Fibroblast of villous mesenchyme (primary cell): ENCODE measurements around the gene GGT7. TPM values are rescaled to one million over a fixed set of nuclear protein-coding genes. Genes with fewer than 3 reads are reported as not detected.
"Not testable (repeated sequence)": the region's sequence is repeated elsewhere in the genome, so short reads cannot be mapped to it uniquely, and the experiment has no call there.

ENCODE experiments used
- DNase-seq: peaks from one replicate; pipeline ENCODE4 v3.0.0-alpha.2; 2010; ENCODE audit warnings: low read depth
- H3K4me3 ChIP-seq: 2 replicates; pipeline ENCODE4 v1.5.1; 2011; ENCODE audit warnings: low read depth, mild to moderate bottlenecking, low read length
- total RNA-seq: library from RNA; depleted of rRNA; stranded (reverse); fragments of >200 nt; gene quantifications from 2 replicates; pipeline ENCODE4 v1.2.3, GENCODE V29; 2012
- TF ChIP-seq, protein P1 (sequence below): IDR thresholded peaks from 2 replicates; pipeline ENCODE4 v1.5.1; 2012; ENCODE audit warnings: low read depth, mild to moderate bottlenecking, low read length; ENCODE audit not compliant: insufficient read depth

GGT7 gene
- total RNA-seq, 1 donor = 9.5 TPM

DNA sequence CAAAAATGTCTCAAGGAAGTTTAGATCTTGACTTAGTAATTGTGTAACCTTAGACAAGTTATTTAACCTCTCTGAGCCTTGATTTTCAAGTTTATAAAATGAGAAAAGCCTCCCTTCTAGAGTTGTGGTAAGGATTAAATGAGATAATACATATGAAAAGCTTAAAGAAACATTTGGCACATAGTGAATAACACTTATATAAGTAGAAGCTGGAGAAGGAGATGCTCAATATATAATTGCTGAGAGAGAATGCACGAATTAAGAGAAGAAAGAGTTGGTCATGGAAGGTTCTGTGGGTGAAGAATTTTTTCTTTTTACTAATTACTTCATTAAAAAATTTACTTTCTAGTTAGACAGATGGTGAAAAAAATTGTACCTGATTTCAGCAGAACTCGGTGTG is 9.0 kb upstream of the GGT7 start:
- no peak for DNase-seq
- no peak overlapping the region for H3K4me3 ChIP-seq
- TF ChIP-seq, protein P1, sequence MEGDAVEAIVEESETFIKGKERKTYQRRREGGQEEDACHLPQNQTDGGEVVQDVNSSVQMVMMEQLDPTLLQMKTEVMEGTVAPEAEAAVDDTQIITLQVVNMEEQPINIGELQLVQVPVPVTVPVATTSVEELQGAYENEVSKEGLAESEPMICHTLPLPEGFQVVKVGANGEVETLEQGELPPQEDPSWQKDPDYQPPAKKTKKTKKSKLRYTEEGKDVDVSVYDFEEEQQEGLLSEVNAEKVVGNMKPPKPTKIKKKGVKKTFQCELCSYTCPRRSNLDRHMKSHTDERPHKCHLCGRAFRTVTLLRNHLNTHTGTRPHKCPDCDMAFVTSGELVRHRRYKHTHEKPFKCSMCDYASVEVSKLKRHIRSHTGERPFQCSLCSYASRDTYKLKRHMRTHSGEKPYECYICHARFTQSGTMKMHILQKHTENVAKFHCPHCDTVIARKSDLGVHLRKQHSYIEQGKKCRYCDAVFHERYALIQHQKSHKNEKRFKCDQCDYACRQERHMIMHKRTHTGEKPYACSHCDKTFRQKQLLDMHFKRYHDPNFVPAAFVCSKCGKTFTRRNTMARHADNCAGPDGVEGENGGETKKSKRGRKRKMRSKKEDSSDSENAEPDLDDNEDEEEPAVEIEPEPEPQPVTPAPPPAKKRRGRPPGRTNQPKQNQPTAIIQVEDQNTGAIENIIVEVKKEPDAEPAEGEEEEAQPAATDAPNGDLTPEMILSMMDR = no peak

DNA sequence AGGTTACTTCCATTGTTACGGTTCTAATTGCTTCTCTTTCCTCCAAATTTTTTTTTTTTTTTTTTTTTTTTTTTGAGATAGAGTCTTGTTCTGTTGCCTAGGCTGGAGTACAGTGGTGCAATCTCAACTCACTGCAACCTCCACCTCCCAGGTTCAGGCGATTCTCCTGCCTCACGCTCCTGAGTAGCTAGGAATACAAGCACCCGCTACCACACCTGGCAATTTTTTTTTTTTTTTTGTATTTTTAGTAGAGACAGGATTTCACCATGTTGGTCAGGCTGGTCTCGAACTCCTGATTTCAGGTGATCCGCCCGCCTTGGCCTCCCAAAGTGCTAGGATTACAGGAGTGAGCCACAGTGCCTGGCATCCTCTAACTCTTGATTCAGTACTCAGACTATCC is 8.3 kb upstream of the GGT7 start:
- not testable (repeated sequence) for DNase-seq, H3K4me3 ChIP-seq

DNA sequence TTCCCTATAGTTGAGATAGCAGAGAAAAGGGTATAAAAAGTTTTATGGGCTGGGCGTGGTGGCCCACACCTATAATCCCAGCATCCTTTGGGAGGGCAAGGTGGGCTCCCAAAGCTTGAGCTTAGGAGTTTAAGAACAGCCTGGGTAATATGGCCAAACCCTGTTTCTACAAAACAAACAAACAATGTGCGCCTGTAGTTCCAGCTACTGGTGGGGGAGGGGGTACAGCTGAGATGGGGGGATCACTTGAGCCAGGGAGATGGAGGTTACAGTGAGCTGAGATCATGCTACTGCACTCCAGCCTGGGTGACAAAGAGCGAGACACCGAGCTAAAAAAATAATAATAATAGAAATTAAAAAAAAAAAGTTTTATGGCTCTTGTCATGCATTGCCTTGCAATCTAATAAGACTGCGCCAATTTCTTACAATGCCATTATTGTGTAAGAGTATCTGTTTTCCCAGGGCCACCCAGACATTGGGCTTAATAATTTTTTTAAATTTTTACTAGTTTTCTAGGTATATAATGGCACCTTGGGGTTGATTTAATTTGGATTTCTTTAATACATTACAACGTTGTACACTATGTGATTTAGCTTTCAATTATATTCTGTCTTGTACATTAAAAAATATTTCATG is 7.7 kb upstream of the GGT7 start:
- no peak overlapping the region for H3K4me3 ChIP-seq
- TF ChIP-seq, protein P1 = no peak
- DNase-seq = no peak

DNA sequence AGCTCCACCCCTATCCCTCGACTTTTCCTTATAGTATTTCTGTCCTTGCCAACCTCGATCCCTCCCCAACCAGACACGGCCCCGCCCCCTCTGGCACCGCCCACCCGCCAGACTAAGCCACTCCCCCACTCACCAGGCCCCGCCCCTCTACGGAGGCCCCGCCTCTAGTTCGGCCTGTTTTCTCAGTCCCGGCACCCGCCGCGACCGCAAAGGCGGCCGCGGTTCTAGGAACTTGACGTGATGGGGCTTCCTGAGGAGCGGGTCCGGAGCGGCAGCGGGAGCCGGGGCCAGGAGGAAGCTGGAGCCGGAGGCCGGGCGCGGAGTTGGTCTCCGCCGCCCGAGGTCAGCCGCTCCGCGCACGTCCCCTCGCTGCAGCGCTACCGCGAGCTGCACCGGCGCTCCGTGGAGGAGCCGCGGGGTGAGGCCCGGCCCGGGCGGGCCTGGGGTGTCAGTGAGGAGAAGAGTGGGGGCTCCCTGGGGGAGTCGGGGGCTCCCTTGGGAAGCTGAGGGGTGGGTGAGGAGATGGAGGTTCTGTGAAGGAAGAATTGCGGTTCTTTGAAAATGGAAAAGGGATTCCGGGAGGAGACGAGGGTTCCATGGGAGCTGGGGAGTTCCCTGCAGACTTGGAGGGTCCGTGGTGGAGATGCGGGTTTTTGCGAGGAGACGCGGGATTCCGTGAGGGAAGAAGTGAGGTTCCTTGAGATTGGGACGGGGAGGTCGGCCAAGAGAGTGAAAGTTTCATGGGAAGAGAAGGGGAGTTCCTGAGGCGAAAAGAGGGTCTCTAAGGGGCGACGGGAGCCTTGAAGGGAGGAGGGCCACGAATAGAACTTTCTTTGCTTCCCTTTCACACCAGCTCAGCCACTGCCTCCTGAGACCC is 4.0 kb upstream of the GGT7 start, which contains the start of gene ACSS2:
Gene ACSS2, plus strand, starts transcription at position 207 of the 877 bp plus-strand sequence. Its CDS starts 34 bp downstream, at position 241.
- peak within 1 kb of the TSS; percentile 88 for H3K4me3 ChIP-seq
- DNase-seq = peak; percentile 27
- TF ChIP-seq, protein P1 = no peak

DNA sequence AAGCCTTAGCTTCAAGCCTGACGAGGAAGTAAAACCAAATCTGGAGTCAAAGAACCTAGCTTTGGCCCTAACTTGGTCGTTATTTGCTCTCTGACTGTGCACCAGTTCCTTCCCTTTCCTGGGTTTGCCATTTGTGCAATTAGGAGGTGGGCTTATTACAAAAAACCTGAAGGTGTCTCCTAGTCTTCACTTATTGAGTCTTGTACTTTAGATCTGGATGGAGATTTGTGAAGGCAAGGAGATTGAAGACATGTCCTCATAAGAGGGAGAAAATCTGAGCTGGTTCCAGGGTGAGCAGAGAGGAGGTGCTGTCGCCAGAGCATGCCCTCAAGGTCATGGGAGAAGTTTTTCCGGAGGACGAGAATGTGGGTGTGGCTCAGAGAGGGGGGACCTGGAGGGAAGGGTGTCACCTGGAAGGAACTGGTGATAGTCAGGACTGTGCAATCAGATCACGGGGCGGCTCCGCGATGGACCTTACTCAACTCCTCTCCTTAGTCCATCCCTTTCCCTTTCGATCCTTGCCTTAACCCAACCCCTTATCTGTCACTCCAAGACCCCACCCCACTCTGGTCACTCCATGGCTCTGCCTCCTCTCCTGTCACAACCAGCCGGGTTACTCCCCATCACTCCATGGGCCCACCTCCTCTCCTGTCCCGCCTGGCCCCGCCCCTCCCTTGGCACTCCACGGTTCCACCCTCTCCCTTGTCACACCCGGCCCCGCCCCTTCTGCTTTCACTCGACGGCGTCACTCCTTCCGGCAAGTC is 3.2 kb upstream of the GGT7 start:
- DNase-seq = peak; percentile 99
- peak overlapping the region; percentile 51 for H3K4me3 ChIP-seq
- TF ChIP-seq, protein P1 = peak; percentile 6

DNA sequence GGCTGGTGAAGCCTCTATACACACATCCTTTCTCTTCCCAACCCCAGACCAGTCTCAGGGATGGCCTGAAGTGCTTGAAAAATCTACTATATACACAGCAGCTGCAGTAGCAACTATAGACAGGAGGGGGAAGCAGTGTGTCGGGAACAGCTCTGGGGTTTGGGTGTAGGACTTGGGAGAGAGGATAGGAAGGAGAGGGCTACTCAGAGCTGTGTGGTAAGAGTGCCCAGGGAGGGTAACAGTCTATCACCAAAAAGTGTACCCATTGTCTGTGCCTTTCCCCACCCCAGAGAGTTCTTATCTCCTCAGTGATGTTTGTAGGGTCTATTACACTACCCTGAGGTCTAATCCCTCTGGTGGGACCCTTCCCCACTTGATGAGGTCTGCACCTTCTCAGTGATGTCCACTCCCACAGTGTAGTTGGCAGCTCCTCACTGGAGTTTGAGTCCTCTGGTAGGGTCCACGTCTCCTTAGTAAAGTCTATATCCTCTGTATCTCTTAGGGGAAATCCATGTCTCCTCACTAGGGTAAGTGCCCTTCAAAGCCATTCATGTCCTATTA is 1.5 kb upstream of the GGT7 start:
- TF ChIP-seq, protein P1 = peak; percentile 98
- no peak overlapping the region for H3K4me3 ChIP-seq
- DNase-seq = peak; percentile 90
